GM15510 (cell line): ENCODE results near the gene AVP.

Source experiments
- POLR2A ChIP-seq: IDR thresholded peaks from 3 replicates; pipeline ENCODE4 v1.6.1; 2011; ENCODE audit warnings: borderline replicate concordance; ENCODE audit not compliant: insufficient read length; ENCODE audit errors: extremely low read depth

Gene AVP

GRCh38 chr20:3072530-3073250 lies 11.8 kb downstream of the AVP start:
- TF ChIP-seq POLR2A, result no peak

- no peak for TF ChIP-seq POLR2A
These were observed 12.7 kb downstream of the AVP start, which contains the start of gene OXT for GRCh38 chr20:3071610-3072529. Gene OXT (plus strand): TSS chr20:3071620. CDS start chr20:3071656, 36 bp downstream.

- no peak for TF ChIP-seq POLR2A
These were observed 13.3 kb downstream of the AVP start for GRCh38 chr20:3071266-3071609.

GRCh38 chr20:3070725-3071124 lies 13.8 kb downstream of the AVP start:
- no peak for TF ChIP-seq POLR2A

- no peak for TF ChIP-seq POLR2A
These were observed 15.3 kb downstream of the AVP start for GRCh38 chr20:3068986-3069900.

- TF ChIP-seq POLR2A, result no peak
These were observed 16.4 kb downstream of the AVP start for GRCh38 chr20:3068075-3068474.

- no peak for TF ChIP-seq POLR2A
These were observed 17.1 kb downstream of the AVP start for GRCh38 chr20:3067139-3068014.

- TF ChIP-seq POLR2A, result no peak
These were observed 25.0 kb downstream of the AVP start for GRCh38 chr20:3059489-3059888.

GRCh38 chr20:3051385-3052019 lies 33.0 kb downstream of the AVP start:
- no peak for TF ChIP-seq POLR2A

- TF ChIP-seq POLR2A, result no peak
These were observed 36.8 kb downstream of the AVP start for GRCh38 chr20:3047486-3048419.

GRCh38 chr20:3046677-3047462 lies 37.7 kb downstream of the AVP start:
- no peak for TF ChIP-seq POLR2A

GRCh38 chr20:3045816-3046676 lies 38.5 kb downstream of the AVP start, which contains the start of gene MRPS26:
Gene MRPS26 (plus strand): TSS chr20:3046052. CDS start chr20:3046069, 17 bp downstream.
- peak; percentile 84 for TF ChIP-seq POLR2A
